ENCODE results near the gene ACAA2.

DNA sequence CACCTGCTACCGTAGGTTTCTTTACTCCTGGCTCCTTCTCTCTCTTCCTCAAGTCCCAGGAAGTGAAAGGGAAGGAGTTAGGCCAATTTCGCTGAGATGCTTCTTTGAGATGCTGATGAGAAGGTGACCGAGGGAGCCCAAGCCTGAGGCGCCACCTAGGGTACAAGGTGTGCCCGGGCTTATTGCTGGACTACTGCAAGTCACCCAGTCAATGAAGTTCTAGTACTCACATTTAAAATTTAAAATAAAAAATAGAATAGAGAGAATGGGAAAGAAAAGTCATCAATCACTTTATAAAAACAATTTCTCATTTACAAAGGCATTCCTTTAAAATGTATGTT is 45.3 kb downstream of the ACAA2 start:
- TF ChIP-seq POLR2A (IDR thresholded peaks at IDR 0.05), result no peak
- TF ChIP-seq, protein P1, sequence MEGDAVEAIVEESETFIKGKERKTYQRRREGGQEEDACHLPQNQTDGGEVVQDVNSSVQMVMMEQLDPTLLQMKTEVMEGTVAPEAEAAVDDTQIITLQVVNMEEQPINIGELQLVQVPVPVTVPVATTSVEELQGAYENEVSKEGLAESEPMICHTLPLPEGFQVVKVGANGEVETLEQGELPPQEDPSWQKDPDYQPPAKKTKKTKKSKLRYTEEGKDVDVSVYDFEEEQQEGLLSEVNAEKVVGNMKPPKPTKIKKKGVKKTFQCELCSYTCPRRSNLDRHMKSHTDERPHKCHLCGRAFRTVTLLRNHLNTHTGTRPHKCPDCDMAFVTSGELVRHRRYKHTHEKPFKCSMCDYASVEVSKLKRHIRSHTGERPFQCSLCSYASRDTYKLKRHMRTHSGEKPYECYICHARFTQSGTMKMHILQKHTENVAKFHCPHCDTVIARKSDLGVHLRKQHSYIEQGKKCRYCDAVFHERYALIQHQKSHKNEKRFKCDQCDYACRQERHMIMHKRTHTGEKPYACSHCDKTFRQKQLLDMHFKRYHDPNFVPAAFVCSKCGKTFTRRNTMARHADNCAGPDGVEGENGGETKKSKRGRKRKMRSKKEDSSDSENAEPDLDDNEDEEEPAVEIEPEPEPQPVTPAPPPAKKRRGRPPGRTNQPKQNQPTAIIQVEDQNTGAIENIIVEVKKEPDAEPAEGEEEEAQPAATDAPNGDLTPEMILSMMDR (IDR thresholded peaks at IDR 0.05), result no peak
